ENCODE measurements around the gene MCHR1. TPM values are rescaled to one million over a fixed set of nuclear protein-coding genes. Genes with fewer than 3 reads are reported as not detected.

The MCHR1 gene
- total RNA-seq, 1 donor from 2014 or later, result not detected

- Mint-ChIP-seq H3K9me3 (ENCODE audit: unreplicated experiment) (no peaks in the 10 kb centered on the region), H3K27me3 (ENCODE audit: unreplicated experiment) (peaks cover 2% of the 10 kb centered on the region), H3K4me1 (ENCODE audit: unreplicated experiment) (no peaks in the 10 kb centered on the region), H3K4me3 (ENCODE audit: unreplicated experiment) (no peak overlapping the region), H3K36me3 (ENCODE audit: unreplicated experiment) (no peaks in the 10 kb centered on the region), H3K27ac (ENCODE audit: unreplicated experiment) (no peak overlapping the region)
- no peak for TF ChIP-seq CTCF (IDR thresholded peaks at IDR 0.05)
- DNase-seq (ENCODE audit: extremely low spot score, unreplicated experiment), result no peak
Measured at GRCh38 chr22:40690370-40690769, 11.1 kb downstream of the MCHR1 start.

GRCh38 chr22:40691532-40691931 is 12.2 kb downstream of the MCHR1 start:
- no peak for TF ChIP-seq CTCF (IDR thresholded peaks at IDR 0.05)

GRCh38 chr22:40694411-40694810 is 15.1 kb downstream of the MCHR1 start:
- H3K27ac Mint-ChIP-seq (ENCODE audit: unreplicated experiment), result no peak overlapping the region

More at GRCh38 chr22:40691532-40691931, 12.2 kb downstream of the MCHR1 start:
- Mint-ChIP-seq H3K4me3 (ENCODE audit: unreplicated experiment) (no peak overlapping the region), H3K4me1 (ENCODE audit: unreplicated experiment) (no peaks in the 10 kb centered on the region), H3K27me3 (ENCODE audit: unreplicated experiment) (peaks cover 9% of the 10 kb centered on the region), H3K9me3 (ENCODE audit: unreplicated experiment) (no peaks in the 10 kb centered on the region), H3K36me3 (ENCODE audit: unreplicated experiment) (no peaks in the 10 kb centered on the region), H3K27ac (ENCODE audit: unreplicated experiment) (no peak overlapping the region)
- DNase-seq (ENCODE audit: extremely low spot score, unreplicated experiment), result no peak

GRCh38 chr22:40701274-40701673 is 22.0 kb downstream of the MCHR1 start:
- no peak overlapping the region for H3K27ac Mint-ChIP-seq (ENCODE audit: unreplicated experiment)

More at GRCh38 chr22:40694411-40694810, 15.1 kb downstream of the MCHR1 start:
- no peak for DNase-seq (ENCODE audit: extremely low spot score, unreplicated experiment)
- no peaks in the 10 kb centered on the region for H3K4me1 Mint-ChIP-seq (ENCODE audit: unreplicated experiment)
- peaks cover 18% of the 10 kb centered on the region for H3K27me3 Mint-ChIP-seq (ENCODE audit: unreplicated experiment)
- no peak overlapping the region for H3K4me3 Mint-ChIP-seq (ENCODE audit: unreplicated experiment)
- no peaks in the 10 kb centered on the region for H3K9me3 Mint-ChIP-seq (ENCODE audit: unreplicated experiment)
- no peaks in the 10 kb centered on the region for H3K36me3 Mint-ChIP-seq (ENCODE audit: unreplicated experiment)
- TF ChIP-seq CTCF (IDR thresholded peaks at IDR 0.05), result no peak

GRCh38 chr22:40703174-40703573 is 23.9 kb downstream of the MCHR1 start:
- H3K36me3 Mint-ChIP-seq (ENCODE audit: unreplicated experiment), result no peaks in the 10 kb centered on the region
- peaks cover under 1% of the 10 kb centered on the region for H3K27me3 Mint-ChIP-seq (ENCODE audit: unreplicated experiment)
- H3K9me3 Mint-ChIP-seq (ENCODE audit: unreplicated experiment), result peaks cover 3% of the 10 kb centered on the region
- no peak overlapping the region for H3K27ac Mint-ChIP-seq (ENCODE audit: unreplicated experiment)
- no peak for TF ChIP-seq CTCF (IDR thresholded peaks at IDR 0.05)
- H3K4me3 Mint-ChIP-seq (ENCODE audit: unreplicated experiment), result no peak overlapping the region
- peaks cover 4% of the 10 kb centered on the region for H3K4me1 Mint-ChIP-seq (ENCODE audit: unreplicated experiment)
- DNase-seq (ENCODE audit: extremely low spot score, unreplicated experiment), result no peak

More at GRCh38 chr22:40701274-40701673, 22.0 kb downstream of the MCHR1 start:
- Mint-ChIP-seq H3K4me3 (ENCODE audit: unreplicated experiment) (no peak overlapping the region), H3K4me1 (ENCODE audit: unreplicated experiment) (peaks cover 4% of the 10 kb centered on the region), H3K36me3 (ENCODE audit: unreplicated experiment) (no peaks in the 10 kb centered on the region), H3K27me3 (ENCODE audit: unreplicated experiment) (peaks cover 11% of the 10 kb centered on the region), H3K9me3 (ENCODE audit: unreplicated experiment) (peaks cover 3% of the 10 kb centered on the region)
- TF ChIP-seq CTCF (IDR thresholded peaks at IDR 0.05), result no peak
- no peak for DNase-seq (ENCODE audit: extremely low spot score, unreplicated experiment)

Data from osteocyte (in vitro differentiated cells).